ENCODE results near the gene COL1A2. TPM values are rescaled to one million over a fixed set of nuclear protein-coding genes. Genes with fewer than 3 reads are reported as not detected.

COL1A2 gene
- total and polyA plus RNA-seq, 2 of the 4 experiments (the other 2 are of a cell fraction), result 1,211 to 4,454 TPM

GRCh38 chr7:94400022-94400421, 5.3 kb downstream of the COL1A2 start:
- Histone ChIP-seq H3K4me1 (ENCODE audit: control insufficient read depth, insufficient read depth, low read length) (peaks cover 11% of the 10 kb centered on the region), H2AK5ac (ENCODE audit: low read depth, low read length) (peak overlapping the region; percentile 43; the same call in 1 of the 2 replicates), H2AFZ (replicated peaks; ENCODE audit: low read length, poor library complexity) (no peak overlapping the region), H4K20me1 (ENCODE audit: insufficient read depth, low read length) (peaks cover 51% of the 10 kb centered on the region; the same call in 1 of the 2 replicates), H4K5ac (ENCODE audit: low read depth, low read length) (peak overlapping the region; percentile 37), H3K9ac (ENCODE audit: low read depth, low read length) (peak overlapping the region; percentile 97), H2BK20ac (ENCODE audit: low read depth, low read length) (no peak overlapping the region), H3K4ac (ENCODE audit: low read depth, low read length) (peak overlapping the region; percentile 84), H3K4me3 (ENCODE audit: insufficient read depth, low read depth, low read length) (peak overlapping the region; percentile 50), H3K27me3 (ENCODE audit: control insufficient read depth, insufficient read depth, low read length) (no peaks in the 10 kb centered on the region), H4K91ac (ENCODE audit: insufficient read depth, low read depth, low read length) (peak overlapping the region; percentile 42; the same call in 1 of the 2 replicates), H2BK15ac (ENCODE audit: low read depth, low read length) (no peak overlapping the region), H3K14ac (replicated peaks; ENCODE audit: low read depth, low read length) (peak overlapping the region; percentile 31), H3K4me2 (ENCODE audit: low read depth, low read length) (peak overlapping the region; percentile 96), H3K9me3 (ENCODE audit: control insufficient read depth, insufficient read depth, low read length) (no peaks in the 10 kb centered on the region), H3K9me1 (ENCODE audit: insufficient read depth, low read length) (no peaks in the 10 kb centered on the region; the same call in 1 of the 2 replicates), H2BK120ac (ENCODE audit: low read depth, low read length) (peak overlapping the region; percentile 83), H2BK5ac (ENCODE audit: low read depth, low read length, poor library complexity, severe bottlenecking) (peak overlapping the region; percentile 92), H3K27ac (ENCODE audit: insufficient read depth, low read length) (peak overlapping the region; percentile 91), H2AK9ac (replicated peaks; ENCODE audit: low read depth, low read length, poor library complexity) (no peak overlapping the region), H3K18ac (ENCODE audit: low read depth, low read length) (peak overlapping the region; percentile 98), H3K79me1 (ENCODE audit: low read depth in 1 of 2, low read length in 2 of 2) (peaks cover 8 to 16% of the 10 kb centered on the region in 2 experiments; a peak in 3 of 4 replicates), H3K23ac (ENCODE audit: low read depth, low read length) (peak overlapping the region; percentile 89), H4K8ac (ENCODE audit: low read depth in 2 of 2, low read length in 2 of 2) (peak overlapping the region; percentile 49 to 68; a peak in 2 of 4 replicates), H3K56ac (ENCODE audit: extremely low read depth, insufficient read depth, low read length) (peak overlapping the region; percentile 33; the same call in 1 of the 2 replicates), H3K36me3 (ENCODE audit: control insufficient read depth, insufficient read depth, low read length) (peaks cover 72% of the 10 kb centered on the region)
- CTCF ChIA-PET, result interaction anchor here (4.4 kb wide), 1 partner anchor 104 kb away, joined by 26 read pairs; no protein-coding TSS in a partner anchor
- WGBS, 2 experiments (ENCODE audit: extremely low coverage in 2 of 2, insufficient read length in 1 of 2), result no CpG with 5 or more reads among the region's 2 CpGs
- ATAC-seq (ENCODE audit: low read depth) (no peak), DNase-seq (no peak)
- dilution Hi-C loops (cut with HindIII; ENCODE audit: low sequenced_read_pairs, unreplicated experiment), result no loop called here
- POLR2A ChIA-PET (ENCODE audit: unreplicated experiment), result interaction anchor here (1.1 to 7.9 kb wide), 3 partner anchors 25 to 102 kb away, joined by 3 to 163 read pairs (median 5); no protein-coding TSS in a partner anchor
- TF ChIP-seq BHLHE40 (IDR thresholded peaks at IDR 0.05; ENCODE audit: low read depth, low read length), result no peak
- TF ChIP-seq CEBPB (IDR thresholded peaks at IDR 0.05; ENCODE audit: low read depth, low read length), result no peak
- TF ChIP-seq NFE2L2 (IDR thresholded peaks at IDR 0.05; ENCODE audit: low read depth, low read length), result no peak
- no peak for TF ChIP-seq CTCF (conservative IDR thresholded peaks at IDR 0.05; ENCODE audit: low read depth, low read length)
- TF ChIP-seq POLR2A (IDR thresholded peaks at IDR 0.05; ENCODE audit: low read depth, low read length), result no peak
- TF ChIP-seq RFX5 (IDR thresholded peaks at IDR 0.05; ENCODE audit: low read depth, low read length), result no peak
- TF ChIP-seq SMC3 (IDR thresholded peaks at IDR 0.05; ENCODE audit: low read depth, low read length), result no peak
- TF ChIP-seq RAD21 (IDR thresholded peaks at IDR 0.05; ENCODE audit: low read length), result no peak
- no peak for TF ChIP-seq MXI1 (IDR thresholded peaks at IDR 0.05; ENCODE audit: borderline replicate concordance, low read depth, low read length)
- no peak for TF ChIP-seq FOS (IDR thresholded peaks at IDR 0.05; ENCODE audit: low read depth, low read length)
- BruUV-seq (replicated peaks), result no TSS peak
- intact Hi-C loops (cut with micrococcal nuclease), result no loop called here
- in situ Hi-C loops (cut with MboI; ENCODE audit: low sequenced_read_pairs), result no loop called here
